PC-3 (cell line): Measurements from ENCODE around the gene SLC25A18.

Source experiments
- CTCF ChIP-seq: fragments of 300-600 bp; sonication (generic); conservative IDR thresholded peaks from 2 replicates; pipeline ENCODE4 v1.5.1; 2017; ENCODE audit warnings: antibody characterized with exemption, low read depth, mild to moderate bottlenecking, low read length
- EZH2 ChIP-seq: fragments of 300-600 bp; sonication (generic); IDR thresholded peaks from one replicate; pipeline ENCODE4 v1.6.1; 2017; ENCODE audit warnings: antibody characterized with exemption, mild to moderate bottlenecking, low read length; ENCODE audit not compliant: unreplicated experiment
- EZH2phosphoT487 ChIP-seq: fragments of 300-600 bp; sonication (generic); IDR thresholded peaks from 2 replicates; pipeline ENCODE4 v1.6.1; 2018; ENCODE audit warnings: mild to moderate bottlenecking, antibody characterized with exemption, low read length, borderline replicate concordance

GRCh38 chr22:17638182-17638431 is 74.8 kb downstream of the SLC25A18 start:
- no peak for TF ChIP-seq CTCF
- TF ChIP-seq EZH2, result no peak
- TF ChIP-seq EZH2phosphoT487, result no peak
